GM19193 (cell line): ENCODE data around the gene ZDHHC3.

Source experiments
- POLR2A ChIP-seq: IDR thresholded peaks from 4 replicates; pipeline ENCODE4 v1.6.1; 2011; ENCODE audit not compliant: insufficient read depth, insufficient read length; ENCODE audit errors: extremely low read depth

Gene ZDHHC3

DNA sequence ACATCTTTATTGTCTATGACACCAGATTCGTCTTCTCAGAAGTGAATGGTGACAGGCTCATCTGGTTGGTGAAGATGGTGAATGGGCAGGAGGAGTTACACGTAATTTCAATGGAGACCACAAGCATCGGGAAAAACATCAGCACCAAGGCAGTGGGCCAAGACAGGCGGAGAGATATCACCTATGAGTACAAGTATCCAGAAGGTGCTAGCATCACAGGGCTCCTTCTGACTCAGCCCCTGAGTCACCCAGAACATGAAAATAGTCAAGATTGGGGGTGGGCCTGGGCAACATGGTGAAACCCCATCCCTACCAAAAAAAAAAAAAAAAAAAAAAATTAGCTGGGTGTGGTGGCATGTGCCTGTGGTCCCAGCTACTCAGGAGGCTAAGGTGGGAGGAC, 69.0 kb downstream of the ZDHHC3 start:
- no peak for TF ChIP-seq POLR2A

DNA sequence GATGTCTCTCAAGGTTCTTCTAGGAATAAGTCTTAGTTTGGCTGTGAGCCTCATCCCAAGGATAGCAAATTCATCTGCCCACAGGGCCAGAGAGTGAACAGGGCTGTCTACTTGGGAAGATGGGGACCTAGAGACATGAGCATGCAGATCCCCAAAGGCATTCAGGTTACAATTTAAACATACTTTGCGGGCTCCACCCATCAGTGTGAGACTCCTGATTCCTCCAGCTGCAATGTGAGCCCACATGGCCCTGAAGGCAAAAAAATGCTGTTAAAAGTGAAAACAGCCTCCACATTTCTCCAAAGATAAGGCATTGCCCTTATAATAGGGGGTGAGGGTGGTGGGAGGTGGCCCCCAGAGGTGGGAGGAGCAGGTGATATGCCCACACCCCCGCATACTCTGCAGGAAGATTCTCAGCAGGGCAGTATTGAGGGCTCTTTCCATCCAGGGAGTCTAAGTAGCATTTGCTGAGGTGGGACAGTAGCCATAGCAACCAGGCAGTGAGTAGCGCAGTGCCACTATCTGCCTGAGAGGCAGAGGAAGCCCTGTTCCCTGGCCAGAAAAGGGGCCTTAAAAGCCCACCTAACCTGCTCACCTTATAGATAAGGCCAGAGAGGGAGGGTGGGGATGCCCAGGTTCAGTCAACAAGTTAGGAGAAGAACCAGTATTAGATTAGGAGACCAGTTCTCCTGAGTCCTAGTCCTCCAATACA, 70.4 kb downstream of the ZDHHC3 start:
- no peak for TF ChIP-seq POLR2A

DNA sequence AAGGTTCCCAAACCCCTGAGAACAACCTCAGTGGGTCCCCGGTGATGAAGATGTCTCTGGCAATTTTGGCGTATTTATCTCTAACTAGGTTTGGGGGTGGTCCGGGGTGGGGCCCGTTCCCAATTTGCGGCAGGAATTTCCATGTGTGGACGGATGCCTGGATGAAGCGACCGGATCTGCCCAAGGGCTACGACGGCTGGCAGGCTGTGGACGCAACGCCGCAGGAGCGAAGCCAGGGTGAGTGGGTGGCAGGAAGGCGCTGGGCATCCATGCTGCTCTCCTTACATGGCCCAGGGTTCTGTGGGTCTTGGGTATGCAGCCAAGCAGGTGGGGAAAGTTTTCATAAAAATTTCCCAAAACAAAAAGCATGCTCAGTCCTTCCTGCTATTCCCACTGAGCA, 72.2 kb downstream of the ZDHHC3 start:
- TF ChIP-seq POLR2A: no peak

DNA sequence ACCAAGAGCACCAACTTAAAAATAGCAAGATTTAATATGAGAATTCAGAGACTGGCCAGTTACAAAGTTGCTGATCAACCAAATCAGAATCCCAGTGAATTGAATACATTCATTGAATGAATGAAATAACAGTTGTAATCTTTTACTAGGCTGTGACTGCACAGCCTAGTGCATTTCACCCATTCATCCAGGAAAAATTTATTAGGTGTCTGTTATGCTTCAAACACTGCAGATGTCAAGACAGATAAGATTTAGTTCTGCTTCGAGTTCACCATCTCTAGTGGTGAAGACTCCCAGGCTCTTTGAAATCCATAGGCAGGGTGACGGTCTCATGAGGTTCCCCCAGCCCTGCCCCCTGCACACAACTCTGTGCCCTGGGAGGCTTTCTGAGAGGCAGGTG, 72.7 kb downstream of the ZDHHC3 start:
- TF ChIP-seq POLR2A: no peak

DNA sequence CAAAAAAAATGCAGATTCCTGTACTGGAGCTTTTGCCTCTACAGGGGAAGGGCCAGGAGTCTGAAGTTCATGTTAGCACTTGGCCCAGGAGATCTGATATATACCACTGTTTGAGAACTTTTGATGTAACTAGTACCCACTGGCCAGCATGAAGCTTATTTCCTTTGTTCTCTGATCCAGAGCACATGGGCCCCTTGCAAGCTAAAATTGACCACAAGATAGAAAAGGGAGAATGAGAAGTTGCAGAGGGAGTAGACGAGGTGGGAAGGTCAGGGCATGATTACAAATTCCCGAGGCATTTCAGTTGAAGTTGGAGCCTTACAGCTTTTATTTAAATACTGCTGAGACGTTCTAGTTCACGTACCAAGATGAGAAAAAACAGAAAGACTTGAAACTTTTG, 73.3 kb downstream of the ZDHHC3 start:
- no peak for TF ChIP-seq POLR2A

DNA sequence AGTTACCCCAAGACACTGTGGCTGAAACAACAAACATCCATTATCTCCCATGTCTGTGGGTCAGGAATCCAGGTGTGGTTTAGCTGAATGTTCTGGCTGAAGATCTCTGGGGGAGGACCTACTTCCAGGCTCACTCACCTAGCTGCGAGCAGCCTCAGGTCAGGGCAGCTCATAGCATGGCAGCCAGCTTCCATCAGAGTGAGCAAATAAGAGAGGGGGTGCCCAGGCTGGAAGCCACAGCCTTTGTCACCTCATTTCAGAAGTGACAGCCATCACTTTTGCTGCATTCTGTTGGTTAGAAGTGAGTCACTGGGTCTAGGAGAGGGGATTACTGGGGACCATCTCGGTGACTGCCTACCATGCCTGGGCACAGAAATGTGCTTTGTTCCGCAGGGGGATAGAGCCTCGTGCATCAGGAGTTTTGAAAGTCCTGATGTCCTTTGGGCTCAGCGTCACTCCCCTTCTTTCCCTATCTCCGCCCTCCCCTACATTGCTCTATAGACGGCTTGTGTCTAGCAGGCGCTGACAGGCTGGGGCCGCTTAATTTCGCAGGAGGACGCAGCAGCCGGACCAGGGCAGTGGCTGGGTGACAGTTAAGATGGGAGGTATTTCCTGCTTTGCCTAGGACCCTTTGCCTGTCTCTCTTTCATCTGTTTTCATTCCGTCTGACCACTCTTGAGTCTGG, 76.1 kb downstream of the ZDHHC3 start:
- no peak for TF ChIP-seq POLR2A

DNA sequence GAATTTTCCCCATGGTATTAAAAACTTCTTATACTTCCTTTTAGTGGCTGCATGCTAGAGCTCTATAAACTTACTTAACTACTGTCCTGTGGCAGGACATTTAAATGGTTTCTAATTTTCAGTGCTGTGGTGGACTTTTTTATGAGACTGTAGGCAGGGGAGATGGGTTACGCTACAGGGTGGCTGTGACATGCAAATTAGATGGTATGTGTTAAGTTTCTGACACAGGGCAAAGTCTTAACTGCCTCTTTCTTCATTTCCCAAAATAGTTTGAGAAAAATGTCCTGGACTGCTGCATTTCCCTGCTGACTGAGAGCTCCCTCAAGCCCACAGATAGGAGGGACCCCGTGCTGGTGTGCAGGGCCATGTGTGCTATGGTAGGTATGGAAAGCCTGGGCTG, 79.5 kb downstream of the ZDHHC3 start:
- no peak for TF ChIP-seq POLR2A

DNA sequence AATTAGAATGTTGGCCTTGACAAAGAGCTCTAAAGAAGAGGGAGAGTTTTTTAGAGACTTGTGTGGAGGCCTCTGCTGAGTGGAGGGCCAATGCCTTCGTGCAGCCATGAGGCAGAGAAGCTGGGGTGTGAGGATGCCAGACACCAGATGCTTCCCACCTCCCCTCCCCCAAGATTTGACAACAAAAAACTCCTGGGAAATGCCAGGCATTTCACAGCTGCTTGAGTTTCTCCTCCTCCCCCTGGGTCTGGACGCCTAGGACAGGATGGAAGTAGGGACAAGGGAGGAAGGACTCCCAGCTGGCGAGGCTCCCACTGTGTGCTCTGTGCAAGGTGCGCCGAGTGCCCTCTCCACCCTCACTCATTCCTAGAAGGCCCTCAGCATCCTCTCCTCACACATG, 81.5 kb downstream of the ZDHHC3 start:
- no peak for TF ChIP-seq POLR2A

DNA sequence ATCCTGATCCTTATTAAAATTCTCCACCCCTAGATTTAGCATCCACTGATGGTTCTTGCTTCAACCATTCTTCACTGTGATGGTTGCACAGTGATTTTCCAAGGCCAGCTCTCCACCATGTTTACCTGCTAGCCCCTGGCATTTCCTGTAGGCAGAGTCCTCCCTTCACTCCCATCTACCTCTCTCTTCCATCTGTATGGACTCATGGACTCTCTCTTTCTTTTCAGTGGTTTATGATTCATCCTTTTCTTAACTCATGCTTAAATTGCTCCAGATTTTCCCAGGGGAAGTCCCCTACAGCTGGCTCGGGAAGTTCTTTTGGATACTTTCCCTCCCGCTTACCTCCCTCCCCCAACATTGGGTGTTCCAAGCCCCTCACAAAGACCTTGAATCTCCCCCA, 82.9 kb downstream of the ZDHHC3 start:
- TF ChIP-seq POLR2A: no peak

DNA sequence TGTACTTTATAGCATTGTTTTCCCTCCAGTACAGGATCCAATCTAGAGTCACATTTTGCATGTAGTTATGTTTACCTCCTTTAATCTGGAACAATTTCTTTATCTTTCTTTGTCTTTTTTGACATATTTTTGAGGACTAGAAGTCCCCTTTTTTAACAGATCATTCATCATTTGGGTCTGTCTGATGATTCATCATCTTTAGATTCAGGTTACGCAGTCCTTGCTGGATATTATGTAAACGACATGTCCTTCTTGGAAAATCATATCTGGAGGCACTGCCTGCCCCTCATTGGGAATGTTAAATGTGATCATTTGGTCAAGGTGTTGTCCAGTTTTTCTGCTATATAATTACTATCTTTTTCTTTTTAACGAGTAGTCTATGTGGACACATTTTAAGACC, 83.3 kb downstream of the ZDHHC3 start:
- no peak for TF ChIP-seq POLR2A

DNA sequence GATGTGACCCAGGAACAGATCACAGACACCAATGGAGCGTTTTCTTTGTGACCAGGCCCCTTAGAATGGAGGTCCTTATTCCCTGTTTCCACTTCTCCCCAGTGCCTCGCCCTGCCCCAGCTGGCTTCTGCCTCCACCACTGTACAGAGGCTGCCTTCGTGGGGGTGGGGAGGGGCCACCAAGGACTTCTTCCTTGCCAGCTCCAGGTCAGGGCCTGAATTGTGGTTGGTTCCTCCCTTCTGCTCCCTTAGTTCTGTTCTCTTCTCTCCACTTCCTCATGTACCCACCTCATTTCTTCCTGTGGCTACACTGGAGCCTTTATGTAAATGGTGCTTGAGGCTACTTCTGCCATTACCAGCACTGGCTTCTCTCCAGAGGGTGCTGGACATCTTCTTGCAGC, 85.1 kb downstream of the ZDHHC3 start:
- TF ChIP-seq POLR2A: no peak

DNA sequence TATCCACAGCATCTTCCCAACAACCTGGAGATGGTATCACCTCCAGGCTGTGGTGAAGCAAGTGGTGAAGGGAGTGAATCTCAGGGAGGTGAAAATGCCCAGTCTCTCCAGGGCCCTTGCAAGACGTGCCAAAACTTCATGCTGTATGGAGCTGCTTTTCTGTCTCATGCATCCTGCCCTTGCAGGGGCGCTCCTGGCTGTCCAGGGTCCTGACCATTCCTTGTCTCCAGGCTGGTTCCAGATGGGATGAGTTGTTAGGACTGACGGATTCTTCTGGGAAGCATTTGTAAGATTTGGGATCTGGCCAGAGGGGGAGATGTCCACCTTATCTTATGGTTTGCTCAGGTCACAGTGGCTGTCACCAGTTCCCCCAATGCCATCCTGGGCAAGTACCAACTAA, 85.7 kb downstream of the ZDHHC3 start:
- TF ChIP-seq POLR2A: no peak

DNA sequence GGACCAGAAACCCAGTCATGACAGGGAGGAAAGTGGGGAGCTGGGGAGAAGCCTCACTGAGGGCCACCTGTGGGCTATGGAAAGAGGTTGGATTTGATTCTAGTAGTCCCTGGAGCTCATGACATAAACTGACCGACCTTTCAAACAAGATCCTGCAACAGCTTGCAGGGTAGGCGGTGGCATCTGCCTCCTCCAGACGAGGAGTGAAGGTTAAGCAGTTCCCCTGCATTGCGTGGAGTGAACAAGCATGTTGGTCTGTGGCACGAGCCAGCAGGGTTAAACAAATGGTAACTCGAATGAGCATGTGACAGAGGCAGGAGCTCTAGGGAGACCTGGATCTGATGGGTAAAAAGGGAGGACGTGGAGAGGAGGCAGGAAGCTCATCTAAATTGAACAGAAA, 88.9 kb downstream of the ZDHHC3 start:
- TF ChIP-seq POLR2A: no peak

DNA sequence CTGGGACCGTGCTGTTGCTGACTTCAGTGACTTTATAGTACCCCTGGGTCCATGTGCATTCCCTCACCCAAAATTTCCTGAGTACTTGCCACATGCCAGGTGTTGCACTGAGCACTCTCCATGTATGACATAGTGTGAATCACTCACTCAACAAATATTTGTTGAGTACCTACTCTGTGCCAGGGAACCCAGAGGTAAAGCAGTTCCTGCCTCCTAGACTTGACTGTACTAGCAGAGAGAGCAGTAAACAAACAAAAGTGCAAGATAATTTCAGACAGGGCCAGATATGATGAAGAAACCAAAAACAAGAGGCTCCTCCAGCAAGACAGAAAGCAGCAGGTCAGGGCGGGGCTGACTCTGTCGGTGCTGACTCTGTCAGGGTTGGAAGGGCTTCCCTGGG, 89.4 kb downstream of the ZDHHC3 start:
- TF ChIP-seq POLR2A: no peak

DNA sequence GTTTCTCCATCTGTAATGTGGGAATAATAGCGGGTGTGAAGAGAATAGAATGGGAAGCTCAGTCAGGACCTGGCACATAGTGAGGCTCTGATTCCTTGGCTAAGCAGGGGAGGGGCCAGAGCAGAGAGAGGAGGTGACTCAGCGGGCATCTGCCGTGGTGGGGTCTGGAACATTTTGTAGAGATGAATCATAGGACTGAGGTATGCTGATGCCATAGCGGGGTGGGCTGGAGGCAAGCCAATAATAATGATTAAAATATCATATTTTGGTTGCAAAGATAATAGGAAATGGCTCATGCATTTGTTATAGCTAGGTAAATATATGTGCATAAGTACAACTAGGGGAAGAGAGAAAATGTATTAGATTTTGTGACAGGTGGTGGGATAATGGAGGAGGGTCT, 90.4 kb downstream of the ZDHHC3 start:
- no peak for TF ChIP-seq POLR2A

DNA sequence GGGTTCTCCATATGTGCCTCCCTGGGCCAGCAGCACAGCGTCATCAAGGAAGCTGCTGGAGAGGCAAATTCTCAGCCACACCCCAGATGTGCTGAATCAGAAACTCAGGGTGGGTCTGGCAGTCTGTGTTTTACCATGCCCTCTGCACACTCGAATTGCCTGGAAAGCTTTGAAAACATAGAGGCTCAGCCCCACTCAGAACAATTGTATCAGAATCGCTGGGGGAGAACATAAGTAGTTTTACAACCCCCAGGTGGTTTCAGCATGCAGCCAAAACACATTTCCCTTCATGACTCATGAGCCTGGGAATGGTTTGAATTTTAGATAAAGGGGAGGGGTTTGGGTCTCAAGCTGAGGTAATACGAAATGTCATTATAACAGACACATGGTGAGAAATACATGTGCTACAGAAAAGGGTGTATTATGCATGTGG, 92.0 kb downstream of the ZDHHC3 start:
- TF ChIP-seq POLR2A: no peak
